ENCODE measurements around the gene AKAP8L.

AKAP8L gene

GRCh38 chr19:15455996-15456395 is 37.2 kb upstream of the AKAP8L start:
- H3K27ac ChIP-seq (ENCODE audit: low read length): no peak overlapping the region
- peaks cover 4% of the 10 kb centered on the region; the same call in 1 of the 2 replicates for H4K20me1 ChIP-seq (ENCODE audit: insufficient read depth, low read length)
- H2AFZ ChIP-seq (ENCODE audit: low read depth, low read length): no peak overlapping the region
- H3K36me3 ChIP-seq (ENCODE audit: insufficient read depth, low read length): peaks cover 77% of the 10 kb centered on the region
- no peak for TF ChIP-seq EZH2 (IDR thresholded peaks at IDR 0.05; ENCODE audit: borderline replicate concordance, low read depth, low read length, severe bottlenecking)
- no peak for TF ChIP-seq CTCF (IDR thresholded peaks at IDR 0.05; ENCODE audit: borderline replicate concordance, extremely low read depth, low read length, poor library complexity, severe bottlenecking)
- H3K4me3 ChIP-seq (ENCODE audit: low read depth in 1 of 2, low read length in 2 of 2): no peak overlapping the region
- H3K4me1 ChIP-seq (ENCODE audit: insufficient read depth, low read length): no peaks in the 10 kb centered on the region
- H3K4me2 ChIP-seq (ENCODE audit: insufficient read depth, low read length): no peak overlapping the region
- H3K79me2 ChIP-seq (ENCODE audit: insufficient read depth, low read length): no peaks in the 10 kb centered on the region
- no peak overlapping the region for H3K9ac ChIP-seq (ENCODE audit: low read depth, low read length)
- no peaks in the 10 kb centered on the region for H3K27me3 ChIP-seq (ENCODE audit: insufficient read depth, low read length, poor library complexity)
- no peak for ATAC-seq (ENCODE audit: insufficient read depth, low read depth)
- DNase-seq: no peak
- H3K9me3 ChIP-seq (ENCODE audit: insufficient read depth, low read length, severe bottlenecking): no peaks in the 10 kb centered on the region

GRCh38 chr19:15453906-15454860 is 35.4 kb upstream of the AKAP8L start:
- H3K9ac ChIP-seq (ENCODE audit: low read depth, low read length): no peak overlapping the region
- H3K4me2 ChIP-seq (ENCODE audit: insufficient read depth, low read length): no peak overlapping the region
- H3K27me3 ChIP-seq (ENCODE audit: insufficient read depth, low read length, poor library complexity): no peaks in the 10 kb centered on the region
- TF ChIP-seq EZH2 (IDR thresholded peaks at IDR 0.05; ENCODE audit: borderline replicate concordance, low read depth, low read length, severe bottlenecking): no peak
- no peak for TF ChIP-seq CTCF (IDR thresholded peaks at IDR 0.05; ENCODE audit: borderline replicate concordance, extremely low read depth, low read length, poor library complexity, severe bottlenecking)
- H2AFZ ChIP-seq (ENCODE audit: low read depth, low read length): no peak overlapping the region
- H3K4me3 ChIP-seq (ENCODE audit: low read depth in 1 of 2, low read length in 2 of 2): no peak overlapping the region
- H4K20me1 ChIP-seq (ENCODE audit: insufficient read depth, low read length): peaks cover 4% of the 10 kb centered on the region; the same call in 1 of the 2 replicates
- H3K36me3 ChIP-seq (ENCODE audit: insufficient read depth, low read length): peaks cover 61% of the 10 kb centered on the region
- DNase-seq: no peak
- no peaks in the 10 kb centered on the region for H3K9me3 ChIP-seq (ENCODE audit: insufficient read depth, low read length, severe bottlenecking)
- peaks cover 7% of the 10 kb centered on the region for H3K4me1 ChIP-seq (ENCODE audit: insufficient read depth, low read length)
- H3K79me2 ChIP-seq (ENCODE audit: insufficient read depth, low read length): no peaks in the 10 kb centered on the region
- no peak for ATAC-seq (ENCODE audit: insufficient read depth, low read depth)
- no peak overlapping the region for H3K27ac ChIP-seq (ENCODE audit: low read length)

GRCh38 chr19:15453091-15453578 is 34.3 kb upstream of the AKAP8L start:
- no peak for DNase-seq
- H3K4me2 ChIP-seq (ENCODE audit: insufficient read depth, low read length): no peak overlapping the region

More at GRCh38 chr19:15453091-15453578, 34.3 kb upstream of the AKAP8L start:
- Histone ChIP-seq H3K9ac (ENCODE audit: low read depth, low read length) (no peak overlapping the region), H2AFZ (ENCODE audit: low read depth, low read length) (no peak overlapping the region), H3K4me1 (ENCODE audit: insufficient read depth, low read length) (peaks cover 14% of the 10 kb centered on the region), H3K4me3 (ENCODE audit: low read depth in 1 of 2, low read length in 2 of 2) (no peak overlapping the region), H4K20me1 (ENCODE audit: insufficient read depth, low read length) (peaks cover 4% of the 10 kb centered on the region; the same call in 1 of the 2 replicates), H3K27me3 (ENCODE audit: insufficient read depth, low read length, poor library complexity) (no peaks in the 10 kb centered on the region), H3K27ac (ENCODE audit: low read length) (no peak overlapping the region), H3K79me2 (ENCODE audit: insufficient read depth, low read length) (no peaks in the 10 kb centered on the region), H3K9me3 (ENCODE audit: insufficient read depth, low read length, severe bottlenecking) (no peaks in the 10 kb centered on the region), H3K36me3 (ENCODE audit: insufficient read depth, low read length) (peaks cover 58% of the 10 kb centered on the region)
- ATAC-seq (ENCODE audit: insufficient read depth, low read depth): no peak
- no peak for TF ChIP-seq EZH2 (IDR thresholded peaks at IDR 0.05; ENCODE audit: borderline replicate concordance, low read depth, low read length, severe bottlenecking)
- no peak for TF ChIP-seq CTCF (IDR thresholded peaks at IDR 0.05; ENCODE audit: borderline replicate concordance, extremely low read depth, low read length, poor library complexity, severe bottlenecking)
